Measurements from ENCODE around the gene SLFNL1. TPM values are rescaled to one million over a fixed set of nuclear protein-coding genes. Genes with fewer than 3 reads are reported as not detected.

Gene SLFNL1
- total RNA-seq, 1 experiment from 2014 or later = 0.11 TPM

DNA sequence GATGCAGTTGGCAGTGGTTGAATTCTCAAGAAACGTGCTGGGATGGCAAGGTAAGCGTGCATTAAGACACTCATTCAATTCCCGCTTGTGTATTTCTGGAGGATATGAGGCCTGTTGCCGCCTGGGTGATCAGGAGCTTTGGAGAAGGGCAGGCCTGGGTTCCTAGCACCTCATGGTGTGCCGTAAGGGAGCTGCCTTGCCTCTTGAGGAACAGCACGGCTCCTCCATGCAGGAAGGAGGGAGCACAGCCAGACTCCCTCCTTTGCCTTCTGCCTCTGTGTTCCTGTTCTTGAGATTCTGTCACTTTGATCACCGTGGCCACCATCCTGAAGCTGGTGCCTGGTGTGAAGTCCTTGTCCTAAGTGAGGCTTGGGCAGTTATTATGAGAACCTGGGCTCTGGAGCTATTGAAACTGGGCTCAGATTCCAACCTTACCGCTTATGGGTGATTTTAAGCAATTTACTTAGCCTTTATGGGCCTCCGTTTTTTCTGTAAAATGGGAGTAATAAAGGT, 18.3 kb downstream of the SLFNL1 start:
- Histone ChIP-seq H3K79me2 (ENCODE audit: insufficient read depth, low read length) (no peaks in the 10 kb centered on the region), H4K5ac (ENCODE audit: insufficient read length, low read depth, low read length) (no peak overlapping the region), H3K4ac (ENCODE audit: low read depth, low read length) (no peak overlapping the region), H3K4me2 (ENCODE audit: insufficient read depth, insufficient read length, low read length) (no peak overlapping the region), H3K18ac (ENCODE audit: insufficient read length, low read depth, low read length) (no peak overlapping the region), H2AK5ac (ENCODE audit: insufficient read length, low read length) (no peak overlapping the region), H3K79me1 (ENCODE audit: insufficient read depth, low read depth, low read length, poor library complexity, severe bottlenecking) (no peaks in the 10 kb centered on the region), H3K9ac (ENCODE audit: extremely low read depth, insufficient read length, low read length) (no peak overlapping the region), H2AFZ (ENCODE audit: low read length) (no peak overlapping the region), H3K9me3 (ENCODE audit: control insufficient read depth, low read depth, low read length) (no peaks in the 10 kb centered on the region), H2BK5ac (ENCODE audit: insufficient read length, low read length) (no peak overlapping the region), H4K91ac (ENCODE audit: insufficient read length, low read depth, low read length) (no peak overlapping the region), H3K23me2 (ENCODE audit: insufficient read length, low read depth, low read length, poor library complexity, severe bottlenecking) (no peaks in the 10 kb centered on the region), H4K20me1 (ENCODE audit: control insufficient read depth, insufficient read depth, insufficient read length) (no peaks in the 10 kb centered on the region), H3K27me3 (ENCODE audit: insufficient read depth, low read length) (no peaks in the 10 kb centered on the region; the same call in 1 of the 2 replicates), H2BK120ac (ENCODE audit: low read depth, low read length, poor library complexity, severe bottlenecking) (no peak overlapping the region), H4K8ac (replicated peaks; ENCODE audit: insufficient read length, low read depth, low read length) (no peak overlapping the region), H3K4me1 (ENCODE audit: insufficient read depth, low read length) (no peaks in the 10 kb centered on the region), H3K23ac (ENCODE audit: insufficient read length, low read depth, low read length) (no peak overlapping the region), H2BK15ac (ENCODE audit: low read depth, low read length) (no peak overlapping the region), H3K14ac (ENCODE audit: insufficient read depth, low read length) (no peak overlapping the region), H3T11ph (ENCODE audit: low read length) (no peak overlapping the region), H2BK12ac (ENCODE audit: insufficient read length, low read depth, low read length) (no peak overlapping the region), H3K27ac (ENCODE audit: insufficient read length, low read depth, low read length) (no peak overlapping the region), H2BK20ac (ENCODE audit: low read depth, low read length, poor library complexity, severe bottlenecking) (no peak overlapping the region), H3K56ac (ENCODE audit: insufficient read length, low read depth, low read length) (no peak overlapping the region)
- no peaks in the 10 kb centered on the region for H3K27me3 Mint-ChIP-seq (ENCODE audit: low read depth)
- H3K27ac Mint-ChIP-seq = no peak overlapping the region
- H3K9me3 Mint-ChIP-seq = no peaks in the 10 kb centered on the region
- TF ChIP-seq, protein P1, sequence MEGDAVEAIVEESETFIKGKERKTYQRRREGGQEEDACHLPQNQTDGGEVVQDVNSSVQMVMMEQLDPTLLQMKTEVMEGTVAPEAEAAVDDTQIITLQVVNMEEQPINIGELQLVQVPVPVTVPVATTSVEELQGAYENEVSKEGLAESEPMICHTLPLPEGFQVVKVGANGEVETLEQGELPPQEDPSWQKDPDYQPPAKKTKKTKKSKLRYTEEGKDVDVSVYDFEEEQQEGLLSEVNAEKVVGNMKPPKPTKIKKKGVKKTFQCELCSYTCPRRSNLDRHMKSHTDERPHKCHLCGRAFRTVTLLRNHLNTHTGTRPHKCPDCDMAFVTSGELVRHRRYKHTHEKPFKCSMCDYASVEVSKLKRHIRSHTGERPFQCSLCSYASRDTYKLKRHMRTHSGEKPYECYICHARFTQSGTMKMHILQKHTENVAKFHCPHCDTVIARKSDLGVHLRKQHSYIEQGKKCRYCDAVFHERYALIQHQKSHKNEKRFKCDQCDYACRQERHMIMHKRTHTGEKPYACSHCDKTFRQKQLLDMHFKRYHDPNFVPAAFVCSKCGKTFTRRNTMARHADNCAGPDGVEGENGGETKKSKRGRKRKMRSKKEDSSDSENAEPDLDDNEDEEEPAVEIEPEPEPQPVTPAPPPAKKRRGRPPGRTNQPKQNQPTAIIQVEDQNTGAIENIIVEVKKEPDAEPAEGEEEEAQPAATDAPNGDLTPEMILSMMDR (conservative IDR thresholded peaks at IDR 0.05) = no peak
- no peaks in the 10 kb centered on the region for H3K4me1 Mint-ChIP-seq
- no peak overlapping the region for H3K4me3 Mint-ChIP-seq
- peaks cover 63 to 96% (median 91%) of the 10 kb centered on the region in 3 experiments; a peak in 6 of 7 replicates for H3K36me3 Mint-ChIP-seq (ENCODE audit: insufficient read depth in 1 of 3, low read depth in 3 of 3)
- no CpG with 5 or more reads among the region's 9 CpGs for WGBS (ENCODE audit: extremely low coverage, insufficient read length, low lambda C conversion rate)
- no peak for DNase-seq

All from H9 (cell line).